NCI-H226 (cell line): Measurements from ENCODE around the gene CASP14.
"Not testable (repeated sequence)": the region's sequence is repeated elsewhere in the genome, so short reads cannot be mapped to it uniquely, and the experiment has no call there.

ENCODE experiments used
- DNase-seq: peaks from one replicate; pipeline ENCODE4 v3.0.0-alpha.2; 2015

CASP14 gene

DNA sequence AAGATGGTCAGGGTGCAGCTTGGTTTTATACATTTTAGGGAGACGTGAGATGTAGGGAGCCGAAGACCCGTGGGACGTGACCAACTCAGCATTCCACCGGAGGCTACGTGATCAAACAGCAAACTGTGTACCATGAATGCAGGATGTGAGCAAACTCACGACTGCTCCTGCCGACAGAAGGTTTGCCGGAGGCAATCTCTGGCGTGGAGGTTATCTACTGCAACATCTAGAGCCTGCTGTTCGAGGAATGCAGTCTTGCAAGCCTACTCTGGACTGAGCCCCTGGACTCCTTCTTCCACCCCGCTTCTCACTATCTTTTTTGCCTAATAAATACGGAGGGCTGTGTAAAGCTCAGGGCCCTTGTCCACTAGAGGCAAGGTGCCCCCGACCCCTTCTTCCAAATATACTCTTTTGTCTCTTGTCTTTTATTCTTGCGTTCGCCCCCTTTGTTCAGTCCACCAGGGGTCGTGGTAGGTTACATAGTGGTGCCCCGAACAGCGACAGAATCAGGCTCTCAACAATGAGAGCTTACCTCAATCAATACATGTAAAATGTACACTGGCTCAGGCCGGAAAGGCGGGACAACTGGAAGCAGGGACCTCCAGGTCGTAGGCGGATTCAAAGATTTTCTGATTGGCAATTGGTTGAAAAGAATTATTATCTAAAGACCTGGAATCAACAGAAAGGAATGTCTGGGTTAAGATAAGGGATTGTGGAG, 23.8 kb downstream of the CASP14 start:
- no peak for DNase-seq

DNA sequence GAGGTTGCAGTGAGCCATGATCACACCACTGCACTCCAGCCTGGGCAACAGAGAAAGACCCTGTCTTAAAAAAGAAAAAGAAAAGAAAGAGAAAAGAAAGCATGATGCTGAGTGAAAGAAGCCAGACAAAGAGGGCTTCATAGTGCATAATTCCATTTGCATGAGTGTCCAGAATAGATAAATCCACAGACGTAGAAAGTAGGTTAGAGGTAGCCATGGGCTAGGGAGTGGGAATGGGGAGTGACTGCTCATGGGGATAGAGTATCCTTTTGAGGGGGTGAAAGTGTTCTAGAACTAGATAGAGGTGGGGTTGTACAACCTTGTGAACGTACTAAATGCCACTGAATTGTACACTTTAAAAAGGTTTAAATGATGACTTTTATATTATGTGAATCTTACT, 25.1 kb downstream of the CASP14 start:
- DNase-seq: no peak

DNA sequence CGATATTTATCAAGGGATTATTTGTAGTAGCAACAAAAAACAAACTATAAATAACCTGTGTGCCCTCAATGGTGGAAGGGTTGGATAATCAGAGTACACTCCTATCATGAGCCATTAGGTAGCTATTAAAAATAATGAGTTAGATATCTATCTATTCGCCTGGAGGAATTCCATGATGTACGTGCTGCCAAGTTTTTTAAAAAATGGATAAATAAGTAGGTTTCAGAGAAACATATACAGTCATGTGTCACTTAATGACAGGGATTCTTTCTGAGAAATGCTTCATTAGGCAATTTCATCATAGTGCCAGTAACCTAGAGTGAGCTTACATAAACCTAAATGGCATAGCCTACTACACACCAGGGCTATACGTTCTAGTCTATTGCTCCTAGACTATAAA, 26.5 kb downstream of the CASP14 start:
- no peak for DNase-seq

DNA sequence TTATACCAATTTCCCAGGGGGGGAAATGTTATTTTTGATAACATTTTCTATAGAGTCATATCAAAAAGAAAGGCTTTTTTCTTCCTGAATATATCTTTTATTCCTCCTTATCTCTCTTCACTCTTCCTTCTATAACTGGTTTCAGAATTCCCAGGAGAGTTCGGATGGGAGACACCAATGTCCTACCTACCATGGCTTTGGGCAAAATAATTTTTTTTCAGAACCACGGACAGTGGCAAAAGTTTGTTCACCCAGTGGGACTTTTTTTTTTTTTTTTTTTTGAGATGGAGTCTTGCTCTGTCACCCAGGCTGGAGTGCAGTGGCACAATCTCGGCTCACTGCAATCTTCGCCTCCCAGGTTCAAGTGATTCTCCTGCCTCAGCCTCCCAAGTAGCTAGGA, 30.7 kb downstream of the CASP14 start:
- not testable (repeated sequence) for DNase-seq

DNA sequence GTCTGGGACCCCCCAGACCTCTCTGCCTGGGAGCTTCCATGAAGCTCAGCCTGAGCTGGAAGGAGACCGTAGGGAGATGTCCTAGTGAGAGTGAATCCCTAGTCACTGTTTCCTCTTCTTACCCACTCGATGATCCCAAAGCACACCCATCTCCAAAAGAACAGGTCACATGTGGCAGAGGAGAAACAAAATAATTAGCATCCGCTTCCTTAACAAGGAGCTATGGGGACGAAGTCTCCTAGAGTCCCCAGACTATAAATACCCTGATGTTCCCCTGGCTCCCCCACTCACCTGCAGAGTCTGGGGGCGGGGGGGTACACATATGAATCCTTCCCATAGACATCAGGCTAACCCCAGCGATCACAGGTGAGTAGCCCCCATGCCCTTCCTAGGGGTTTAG, 32.6 kb downstream of the CASP14 start, which contains the start of gene OR1I1:
Gene OR1I1, plus strand, starts transcription at position 301 of the 400 bp plus-strand sequence. CDS start 4,855 bp downstream, outside the sequence.
- DNase-seq: no peak

DNA sequence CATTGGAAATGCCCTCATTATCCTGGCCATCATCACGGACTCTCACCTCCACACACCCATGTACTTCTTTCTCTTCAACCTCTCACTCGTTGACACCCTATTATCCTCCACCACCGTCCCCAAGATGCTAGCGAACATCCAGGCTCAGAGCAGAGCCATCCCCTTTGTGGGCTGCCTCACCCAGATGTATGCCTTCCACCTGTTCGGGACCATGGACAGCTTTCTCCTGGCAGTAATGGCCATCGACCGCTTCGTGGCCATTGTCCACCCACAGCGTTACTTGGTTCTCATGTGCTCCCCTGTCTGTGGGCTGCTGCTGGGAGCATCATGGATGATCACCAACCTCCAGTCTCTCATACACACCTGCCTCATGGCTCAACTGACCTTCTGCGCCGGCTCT, 37.9 kb downstream of the CASP14 start:
- DNase-seq: no peak

DNA sequence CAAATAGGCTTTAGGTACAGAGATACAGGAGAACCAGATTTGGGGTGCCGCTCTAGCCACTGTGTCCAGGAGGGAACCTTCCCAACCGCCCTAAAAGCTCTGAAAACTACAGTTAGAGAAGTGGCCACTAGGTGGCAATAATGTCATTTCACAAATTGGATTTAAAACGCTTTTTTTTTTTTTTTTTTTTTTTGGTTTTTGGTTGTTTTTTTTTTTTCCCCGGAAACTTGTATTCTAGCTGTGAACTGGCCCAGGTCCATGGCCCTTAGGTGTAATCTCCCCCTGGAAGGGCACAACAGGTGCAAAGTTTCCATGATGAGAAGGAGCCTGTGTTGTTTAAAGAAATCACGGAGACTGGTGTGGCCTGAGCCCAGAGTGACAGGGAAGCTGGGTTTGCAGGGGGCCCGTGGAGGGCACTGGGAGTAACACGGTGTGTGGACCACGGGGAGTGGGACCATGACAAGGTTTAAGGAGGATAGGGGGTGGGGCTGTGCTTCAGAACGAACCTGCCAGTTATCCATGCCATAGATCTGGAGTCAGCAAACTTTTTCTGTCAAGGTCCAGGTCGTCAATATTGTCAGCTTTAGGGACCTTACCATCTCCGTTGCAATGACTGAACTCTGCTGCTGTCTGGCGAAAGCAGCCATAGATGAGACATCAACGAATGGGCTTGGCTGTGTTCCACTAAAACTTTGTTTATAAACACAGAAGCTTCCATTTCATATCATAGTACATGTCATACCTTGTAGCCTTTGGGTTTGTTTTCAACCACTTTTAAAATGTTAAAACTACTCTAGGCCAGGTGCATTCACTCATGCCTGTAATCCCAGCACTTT, 42.9 kb downstream of the CASP14 start:
- DNase-seq: no peak

DNA sequence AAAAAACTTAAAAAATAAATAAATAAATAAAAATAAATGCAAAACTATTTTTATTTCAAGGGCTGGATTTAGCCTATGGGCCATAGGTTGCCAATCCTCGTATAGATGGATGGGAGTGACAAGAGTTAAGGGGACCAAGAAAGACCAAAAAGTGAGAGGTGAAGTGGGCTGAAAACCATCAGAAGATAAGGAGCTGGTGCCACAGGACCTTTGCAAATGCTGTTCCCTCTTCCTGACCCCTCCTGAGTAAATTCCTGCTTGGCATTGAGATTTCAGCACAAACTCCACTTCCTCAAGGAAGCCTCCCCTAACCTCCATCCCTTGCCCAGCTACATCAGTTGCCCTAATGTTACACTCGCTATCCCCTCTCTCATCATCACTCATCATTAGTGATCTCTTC, 43.7 kb downstream of the CASP14 start:
- DNase-seq: no peak

DNA sequence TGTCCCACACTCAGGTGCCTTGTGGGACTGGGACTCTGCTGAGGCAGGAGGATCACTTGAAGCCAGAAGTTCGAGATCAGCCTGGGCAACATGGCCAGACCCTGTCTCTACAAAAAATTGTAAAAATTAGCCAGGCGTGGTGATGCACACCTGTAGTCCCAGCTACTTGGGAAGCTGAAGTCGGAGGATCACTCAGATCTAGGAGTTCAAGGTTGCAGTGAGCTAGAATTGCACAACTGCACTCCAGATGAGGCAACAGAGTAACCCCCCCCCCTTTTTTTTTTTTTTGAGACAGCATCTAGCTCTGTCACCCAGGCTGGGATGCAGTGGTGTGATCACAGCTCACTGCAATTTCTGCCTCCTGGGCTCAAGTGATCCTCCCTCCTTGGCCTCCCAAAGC, 46.9 kb downstream of the CASP14 start:
- no peak for DNase-seq

DNA sequence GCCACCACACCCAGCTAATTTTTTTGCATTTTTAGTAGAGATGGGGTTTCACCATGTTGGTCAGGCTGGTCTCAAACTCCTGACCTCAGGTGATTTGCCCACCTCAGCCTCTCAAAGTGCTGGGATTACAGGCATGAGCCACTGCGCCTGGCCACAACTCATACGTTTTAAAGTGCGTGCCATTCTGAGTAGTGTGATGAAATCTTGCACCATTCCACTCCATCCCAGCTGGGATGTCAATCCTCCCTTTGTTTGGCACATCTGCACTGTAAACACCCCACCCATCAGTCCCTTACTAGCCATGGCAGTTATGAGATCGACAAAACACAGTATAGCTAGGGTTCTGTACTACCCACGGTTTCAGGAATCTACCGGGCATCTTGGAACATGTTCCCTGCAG, 48.7 kb downstream of the CASP14 start:
- not testable (repeated sequence) for DNase-seq

DNA sequence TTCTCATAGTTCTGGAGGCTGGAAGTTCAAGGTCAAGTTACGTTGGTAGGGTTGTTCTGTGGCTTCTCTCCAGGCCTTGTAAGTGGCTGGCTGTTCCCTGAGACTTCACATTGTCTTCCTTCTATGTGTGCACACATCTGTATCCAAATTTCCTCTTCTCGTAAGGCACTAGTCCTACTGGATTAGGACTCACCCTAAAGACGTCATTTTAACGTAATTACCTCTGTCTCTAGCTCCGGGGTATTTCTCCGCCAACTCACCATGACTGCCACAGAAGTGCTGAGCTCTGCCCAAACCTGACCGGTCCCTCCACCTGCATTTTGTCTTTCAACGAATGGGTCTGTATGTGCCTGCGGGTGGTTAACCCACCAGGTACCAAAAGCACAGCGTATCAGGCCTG, 49.2 kb downstream of the CASP14 start:
- DNase-seq: no peak

DNA sequence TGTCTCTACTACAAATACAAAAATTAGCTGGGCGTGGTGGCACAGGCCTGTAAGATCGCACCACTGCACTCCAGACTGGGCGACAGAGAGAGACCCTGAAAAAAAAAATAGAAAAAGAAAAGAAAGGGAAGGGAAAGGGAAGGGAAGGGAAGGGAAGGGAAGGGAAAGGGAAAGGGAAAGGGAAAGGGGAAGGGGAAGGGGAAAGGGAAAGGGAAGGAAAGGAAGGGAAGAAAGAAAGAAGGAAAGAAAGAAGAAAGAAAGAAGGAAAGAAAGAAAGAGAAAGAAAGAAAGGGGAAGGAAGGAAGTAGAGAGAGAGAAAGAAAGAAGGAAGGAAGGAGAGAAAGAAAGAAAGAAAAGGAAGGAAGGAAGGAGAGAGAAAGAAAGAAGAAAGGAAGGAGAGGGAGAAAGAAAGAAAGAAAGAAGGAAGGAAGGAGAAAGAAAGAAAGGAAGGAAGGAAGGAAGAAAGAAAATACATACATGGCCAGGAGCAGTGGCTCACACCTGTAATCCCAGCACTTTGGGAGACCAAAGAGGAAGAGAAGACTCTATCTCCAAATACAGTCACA, 49.8 kb downstream of the CASP14 start:
- no peak for DNase-seq

DNA sequence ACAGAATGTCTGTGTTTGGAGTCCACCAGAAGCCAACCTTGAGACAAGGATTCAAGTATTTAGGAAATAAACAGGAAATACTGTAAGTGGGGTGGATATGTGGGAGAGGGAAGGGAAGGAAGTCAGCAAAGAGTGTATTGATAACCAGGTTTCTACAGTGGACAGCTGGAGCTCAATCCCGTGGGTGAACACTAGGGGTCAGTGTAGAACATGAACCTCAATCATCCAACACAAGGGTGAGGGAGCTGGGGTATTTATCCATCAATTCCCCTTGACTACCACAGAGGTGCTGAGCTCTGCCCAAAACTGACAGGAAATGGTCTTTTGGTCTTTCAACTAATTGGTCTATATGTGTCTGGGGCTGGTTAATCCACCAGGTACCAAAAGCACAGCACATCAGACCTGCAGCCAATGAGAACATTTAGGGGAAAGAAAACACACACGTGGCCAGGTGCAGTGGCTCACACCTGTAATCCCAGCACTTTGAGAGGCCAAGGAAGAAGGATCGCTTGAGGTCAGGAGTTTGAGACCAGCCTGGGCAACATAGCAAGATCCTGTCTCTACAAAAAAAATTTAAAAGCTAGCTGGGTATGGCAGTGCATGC, 52.3 kb downstream of the CASP14 start:
- no peak for DNase-seq

DNA sequence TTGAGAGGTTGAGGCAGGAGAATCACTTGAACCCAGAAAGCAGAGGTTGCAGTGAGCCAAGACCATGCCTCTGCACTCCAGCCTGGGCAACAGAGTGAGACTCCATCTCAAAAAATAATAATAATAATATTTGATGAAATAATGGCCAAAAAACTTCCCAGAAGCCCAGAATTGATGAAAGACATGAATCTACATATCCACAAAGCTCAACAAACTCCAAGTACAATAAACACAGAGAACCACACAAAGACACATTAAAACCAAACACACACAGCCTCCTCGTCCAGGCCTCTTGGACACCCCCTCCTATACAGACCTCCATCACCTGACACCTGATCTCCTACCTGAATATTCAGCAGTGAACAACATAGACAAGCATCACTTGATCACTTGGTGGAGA, 54.7 kb downstream of the CASP14 start:
- DNase-seq: no peak

DNA sequence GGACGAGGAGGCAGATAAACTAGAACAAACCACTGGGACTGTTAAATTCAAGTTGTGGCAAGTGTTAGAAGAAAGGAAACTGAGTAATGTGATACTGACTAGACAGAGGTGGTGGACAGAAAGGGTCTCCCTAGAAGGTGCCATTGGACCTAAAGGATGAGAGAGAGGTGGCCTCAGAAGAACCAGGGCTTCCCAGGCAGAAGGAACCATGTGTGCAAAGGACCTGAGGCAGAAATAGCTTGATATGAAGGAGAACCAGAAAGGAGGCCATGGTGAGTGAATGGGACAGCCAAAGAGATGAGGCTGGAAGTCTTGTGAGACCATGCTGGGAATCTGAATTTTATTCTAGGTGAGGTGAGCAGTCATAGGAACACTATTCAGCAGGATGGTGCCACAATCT, 55.1 kb downstream of the CASP14 start:
- DNase-seq: no peak

DNA sequence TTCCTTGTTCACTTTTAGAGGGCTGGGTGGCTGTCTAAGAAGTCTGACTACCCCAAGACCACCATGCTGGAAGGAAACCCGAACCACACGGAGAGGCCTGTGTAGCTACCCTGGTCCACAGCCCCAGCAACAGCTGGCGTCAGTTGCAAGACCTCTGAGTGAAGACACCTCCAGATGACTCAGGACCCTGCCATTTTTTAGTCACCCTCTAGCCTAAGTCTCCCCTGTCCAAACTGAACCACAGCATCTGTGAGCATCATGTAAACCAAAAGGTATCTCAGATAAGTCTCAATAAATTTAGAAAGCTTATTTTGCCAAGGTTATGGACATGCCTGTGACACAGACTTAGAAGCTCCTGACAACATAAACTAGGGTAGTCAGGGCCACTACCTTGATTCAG, 55.8 kb downstream of the CASP14 start:
- DNase-seq: no peak

DNA sequence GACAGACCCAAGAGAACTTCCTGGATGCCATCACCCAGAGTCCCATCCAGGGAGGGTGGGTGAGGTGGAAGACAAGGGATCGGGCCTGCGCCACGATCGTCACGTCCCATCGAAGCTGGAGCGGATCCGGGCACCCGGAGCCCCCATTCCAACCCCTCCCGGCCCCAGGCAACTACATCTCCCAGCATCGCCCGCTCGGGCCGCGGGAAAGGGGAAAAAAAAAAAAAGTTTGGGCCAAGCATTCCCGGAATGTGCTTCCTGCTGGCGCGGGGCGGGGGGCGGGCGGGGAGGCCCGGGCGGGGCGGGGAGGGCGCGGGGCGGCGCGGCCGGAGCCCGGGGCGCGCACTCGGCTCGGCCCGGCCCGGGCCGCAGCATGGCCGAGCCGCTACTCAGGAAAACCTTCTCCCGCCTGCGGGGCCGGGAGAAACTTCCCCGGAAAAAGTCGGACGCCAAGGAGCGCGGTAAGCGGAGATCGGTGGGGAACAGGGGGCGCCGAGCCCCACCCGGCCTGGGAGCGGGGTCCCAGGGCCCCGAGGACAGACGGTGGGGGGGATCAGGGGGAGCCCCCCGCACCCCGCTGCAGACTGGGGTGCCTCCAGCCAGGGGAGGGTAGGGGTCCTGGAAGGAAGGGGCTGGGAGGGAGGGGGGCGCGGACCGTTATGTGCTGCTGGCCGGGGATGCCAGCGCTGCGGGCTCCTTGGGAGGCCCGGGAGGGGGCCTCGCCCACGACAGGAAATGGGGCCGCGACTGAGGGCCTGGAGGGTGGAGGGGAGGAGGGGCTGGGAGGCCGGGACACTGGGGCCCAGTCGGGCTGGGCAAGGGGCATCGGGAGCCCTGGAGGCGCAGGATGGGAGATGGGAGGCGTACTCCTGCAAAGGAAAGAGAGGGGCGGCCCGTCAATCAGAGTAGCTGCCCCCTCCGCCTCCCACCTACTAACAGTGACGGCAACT, 58.1 kb downstream of the CASP14 start, which contains the start of gene SYDE1:
Gene SYDE1, plus strand, starts transcription at position 341 of the 950 bp plus-strand sequence. Its CDS starts 33 bp downstream, at position 374.
- peak; percentile 57 for DNase-seq
